OCI-LY1 (cell line): Measurements from ENCODE around the gene TP53TG5.

Source experiments
- H2AFZ ChIP-seq: fragments of 200-600 bp; sonication (generic), shearing (Covaris generic); 2 replicates; pipeline ENCODE4 v1.6.0; 2014; ENCODE audit warnings: antibody characterized with exemption, mild to moderate bottlenecking, low read length
- H3F3A ChIP-seq: fragments of 200-600 bp; sonication (generic), shearing (Covaris generic); 2 replicates; pipeline ENCODE4 v1.6.0; 2014; ENCODE audit warnings: mild to moderate bottlenecking, antibody characterized with exemption, low read length, moderate library complexity; ENCODE audit not compliant: insufficient read depth
- H3K27ac ChIP-seq: fragments of 200-600 bp; sonication (generic); 2 replicates; pipeline ENCODE4 v1.5.1; 2014; ENCODE audit warnings: low read length, mixed run types, mild to moderate bottlenecking, low read depth; ENCODE audit not compliant: poor library complexity, severe bottlenecking
- H3K27me3 ChIP-seq: fragments of 200-600 bp; sonication (generic); 2 replicates; pipeline ENCODE4 v1.6.0; 2014; ENCODE audit warnings: antibody characterized with exemption, mild to moderate bottlenecking, low read length, moderate library complexity; ENCODE audit not compliant: insufficient read depth
- H3K36me3 ChIP-seq: fragments of 200-600 bp; sonication (generic); 2 replicates; pipeline ENCODE4 v1.6.1; 2014; ENCODE audit warnings: mild to moderate bottlenecking, antibody characterized with exemption, low read length, moderate library complexity, mixed read lengths; ENCODE audit not compliant: insufficient read depth
- H3K4me1 ChIP-seq: fragments of 200-600 bp; sonication (generic); 2 replicates; pipeline ENCODE4 v1.5.1; 2014; ENCODE audit warnings: mild to moderate bottlenecking, low read length, moderate library complexity; ENCODE audit not compliant: insufficient read depth, severe bottlenecking
- H3K4me2 ChIP-seq: fragments of 200-600 bp; sonication (generic), shearing (Covaris generic); 2 replicates; pipeline ENCODE4 v1.6.1; 2014; ENCODE audit warnings: low read length
- H3K4me3 ChIP-seq: fragments of 200-600 bp; sonication (generic); 2 replicates; pipeline ENCODE4 v1.5.1; 2014; ENCODE audit warnings: low read length, low read depth, mild to moderate bottlenecking, mixed read lengths; ENCODE audit not compliant: poor library complexity, severe bottlenecking
- H3K79me2 ChIP-seq: fragments of 200-600 bp; shearing (Covaris generic); 2 replicates; pipeline ENCODE4 v1.6.1; 2016; ENCODE audit warnings: mixed run types, low read length, mixed read lengths; ENCODE audit not compliant: insufficient read depth
- H3K9ac ChIP-seq: fragments of 200-600 bp; sonication (generic), shearing (Covaris generic); 2 replicates; pipeline ENCODE4 v1.6.1; 2014; ENCODE audit warnings: mild to moderate bottlenecking, low read length, mixed read lengths
- H3K9me2 ChIP-seq: fragments of 200-600 bp; sonication (generic), shearing (Covaris generic); 2 replicates; pipeline ENCODE4 v1.6.1; 2014; ENCODE audit warnings: low read depth, mild to moderate bottlenecking, low read length, mixed read lengths
- H3K9me3 ChIP-seq: fragments of 200-600 bp; shearing (Covaris generic); 2 replicates; pipeline ENCODE4 v1.6.1; 2014; ENCODE audit warnings: low read length, mixed read lengths
- H4K20me1 ChIP-seq: fragments of 200-600 bp; sonication (generic), shearing (Covaris generic); 2 replicates; pipeline ENCODE4 v1.6.0; 2016; ENCODE audit warnings: mild to moderate bottlenecking, low read length; ENCODE audit not compliant: insufficient read depth
- CTCF ChIP-seq: fragments of 200-600 bp; sonication (generic), shearing (Covaris generic); IDR thresholded peaks from 2 replicates; pipeline ENCODE4 v1.5.1; 2017; ENCODE audit warnings: mild to moderate bottlenecking, antibody characterized with exemption, low read length, moderate library complexity, mixed read lengths
- EZH2 ChIP-seq: fragments of 200-600 bp; sonication (generic), shearing (Covaris generic); IDR thresholded peaks from 2 replicates; pipeline ENCODE4 v1.8.0; 2017; ENCODE audit warnings: borderline replicate concordance, mixed run types, mild to moderate bottlenecking, antibody characterized with exemption, low read length, moderate library complexity, mixed read lengths

TP53TG5 gene

GRCh38 chr20:45370571-45371160, 7.5 kb downstream of the TP53TG5 start:
- Histone ChIP-seq H4K20me1 (no peaks in the 10 kb centered on the region), H3K4me2 (no peak overlapping the region)
- TF ChIP-seq CTCF (no peak), EZH2 (no peak)

GRCh38 chr20:45368221-45368980, 9.7 kb downstream of the TP53TG5 start:
- H3K4me2 ChIP-seq, result peak overlapping the region; percentile 7; the same call in 1 of the 2 replicates
- no peak overlapping the region for H3K4me3 ChIP-seq
- H3F3A ChIP-seq, result 0 out of 2 replicates have a peak, but pooled peaks cover 6% of the 10 kb centered on the region
- no peaks in the 10 kb centered on the region for H4K20me1 ChIP-seq
- H3K27ac ChIP-seq, result no peak overlapping the region
- no peaks in the 10 kb centered on the region for H3K27me3 ChIP-seq
- H2AFZ ChIP-seq, result no peak overlapping the region
- H3K4me1 ChIP-seq, result peaks cover 36% of the 10 kb centered on the region
- H3K9ac ChIP-seq, result no peak overlapping the region
- H3K9me2 ChIP-seq, result no peaks in the 10 kb centered on the region
- TF ChIP-seq CTCF, result no peak
- no peak for TF ChIP-seq EZH2
- peaks cover 24% of the 10 kb centered on the region for H3K36me3 ChIP-seq
- H3K9me3 ChIP-seq, result no peaks in the 10 kb centered on the region
- no peaks in the 10 kb centered on the region for H3K79me2 ChIP-seq

More at GRCh38 chr20:45370571-45371160, 7.5 kb downstream of the TP53TG5 start:
- H3F3A ChIP-seq, result 0 out of 2 replicates have a peak, but pooled peaks cover 6% of the 10 kb centered on the region
- no peaks in the 10 kb centered on the region for H3K79me2 ChIP-seq
- no peak overlapping the region for H3K27ac ChIP-seq
- H3K9me3 ChIP-seq, result no peaks in the 10 kb centered on the region
- no peak overlapping the region for H3K9ac ChIP-seq
- H3K4me1 ChIP-seq, result peaks cover 31% of the 10 kb centered on the region
- no peaks in the 10 kb centered on the region for H3K27me3 ChIP-seq
- no peaks in the 10 kb centered on the region for H3K9me2 ChIP-seq
- H3K36me3 ChIP-seq, result peaks cover 21% of the 10 kb centered on the region
- no peak overlapping the region for H3K4me3 ChIP-seq
- no peak overlapping the region for H2AFZ ChIP-seq

- Histone ChIP-seq H3K79me2 (no peaks in the 10 kb centered on the region), H3K36me3 (peaks cover 24% of the 10 kb centered on the region), H3K9me2 (no peaks in the 10 kb centered on the region), H3F3A (0 out of 2 replicates have a peak, but pooled peaks cover 6% of the 10 kb centered on the region), H3K9ac (no peak overlapping the region), H3K4me1 (peaks cover 38% of the 10 kb centered on the region), H3K27ac (no peak overlapping the region), H3K4me2 (no peak overlapping the region), H3K9me3 (no peaks in the 10 kb centered on the region), H3K4me3 (no peak overlapping the region), H2AFZ (no peak overlapping the region), H3K27me3 (no peaks in the 10 kb centered on the region), H4K20me1 (no peaks in the 10 kb centered on the region)
- no peak for TF ChIP-seq CTCF
- TF ChIP-seq EZH2, result no peak
These were observed 11.0 kb downstream of the TP53TG5 start for GRCh38 chr20:45367126-45367525.
